ENCODE measurements around the gene MYL7.

MYL7 gene

DNA sequence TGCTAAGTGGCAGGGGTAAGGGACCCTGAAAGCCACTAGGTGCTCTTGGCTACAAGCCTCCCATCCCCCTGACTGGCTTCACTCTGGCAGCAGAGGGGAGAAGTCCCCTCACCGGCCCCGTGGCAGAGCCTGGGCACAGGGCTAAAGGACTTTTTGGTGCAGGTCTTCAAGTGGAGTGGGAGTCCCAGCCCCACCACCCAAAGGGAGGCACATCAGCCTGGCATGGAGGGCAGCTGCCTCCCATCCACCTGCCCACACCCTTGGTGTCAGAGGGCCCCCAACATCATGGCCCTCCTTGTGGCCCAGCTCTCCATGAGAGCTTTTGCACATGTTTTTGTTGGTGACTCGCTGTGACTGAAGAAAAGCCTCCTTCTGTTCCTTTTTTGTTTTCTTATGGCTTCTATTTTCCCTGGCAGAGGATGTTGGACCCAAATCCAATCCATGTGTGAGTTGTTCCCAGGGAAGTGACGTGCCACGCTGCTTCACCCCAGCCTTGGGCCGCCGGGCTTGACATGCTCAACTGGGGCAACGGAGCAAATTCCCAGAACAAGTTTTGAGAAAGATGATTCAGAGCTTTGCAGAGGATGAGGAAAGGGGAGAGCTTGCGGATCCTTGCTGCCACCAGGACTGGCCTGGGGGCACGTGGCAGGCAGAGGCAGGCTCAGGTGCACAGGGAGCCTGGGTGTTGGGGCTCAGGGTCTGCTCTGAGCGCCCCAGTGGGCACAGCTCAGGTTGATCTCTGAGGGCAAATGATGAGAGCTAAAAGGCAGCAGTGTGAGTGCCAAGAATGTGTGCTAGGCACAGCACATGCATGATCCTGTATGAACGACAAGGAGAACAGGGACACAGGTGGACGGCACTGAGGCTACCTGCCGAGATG lies 38.9 kb downstream of the MYL7 start:
- DNase-seq (ENCODE audit: low spot score): no peak
- no peak for TF ChIP-seq CTCF (IDR thresholded peaks at IDR 0.05; ENCODE audit: extremely low read depth, missing control alignments)

GRCh38 chr7:44101303-44101965 lies 39.7 kb downstream of the MYL7 start:
- no peak for DNase-seq (ENCODE audit: low spot score)
- no peak for TF ChIP-seq CTCF (IDR thresholded peaks at IDR 0.05; ENCODE audit: extremely low read depth, missing control alignments)

DNA sequence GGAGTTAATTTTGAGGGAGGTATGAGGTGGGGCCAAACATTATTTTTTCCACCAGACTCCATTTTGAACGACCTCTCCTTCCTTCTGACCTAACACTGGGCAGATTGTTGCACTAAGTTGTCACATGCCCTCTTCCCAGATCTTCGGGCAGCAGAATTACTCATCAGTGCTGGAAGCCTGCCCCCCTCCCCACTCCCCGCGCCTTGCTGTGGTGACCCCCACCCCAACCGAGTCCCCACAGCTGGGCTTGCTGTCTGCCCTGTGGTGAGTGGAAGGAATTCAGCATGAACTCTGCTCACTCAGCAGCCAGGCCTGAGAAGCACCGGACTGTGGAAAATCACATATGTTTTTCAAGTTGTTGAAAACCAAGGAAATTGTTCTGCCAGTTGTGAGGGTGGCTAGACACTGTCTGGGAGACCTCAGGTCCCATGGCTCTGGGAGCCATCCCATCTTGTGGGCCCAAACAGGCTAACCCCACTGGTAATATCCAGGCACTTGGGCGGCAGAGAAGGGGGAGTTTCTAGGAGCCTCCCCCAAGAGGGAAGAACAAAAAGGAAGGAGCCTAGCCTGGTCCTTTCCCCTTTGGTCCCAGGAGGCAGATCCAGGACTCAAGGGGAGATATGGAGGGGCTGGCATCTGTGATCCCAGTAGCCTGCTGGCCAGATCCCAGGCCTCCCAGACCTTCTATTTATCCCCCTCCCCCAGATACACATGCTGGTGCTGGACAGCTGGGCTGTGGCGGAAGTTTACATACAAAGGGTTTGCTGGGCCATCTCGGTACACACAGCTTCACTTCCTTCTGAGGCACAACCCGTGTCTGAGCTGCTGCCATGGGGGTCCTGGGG lies 40.5 kb downstream of the MYL7 start:
- TF ChIP-seq CTCF (IDR thresholded peaks at IDR 0.05; ENCODE audit: extremely low read depth, missing control alignments): no peak
- peak; percentile 41 for DNase-seq (ENCODE audit: low spot score)

GRCh38 chr7:44099669-44100068 lies 41.5 kb downstream of the MYL7 start:
- no peak for TF ChIP-seq CTCF (IDR thresholded peaks at IDR 0.05; ENCODE audit: extremely low read depth, missing control alignments)
- DNase-seq (ENCODE audit: low spot score): no peak

- TF ChIP-seq CTCF (IDR thresholded peaks at IDR 0.05; ENCODE audit: extremely low read depth, missing control alignments): no peak
- DNase-seq (ENCODE audit: low spot score): no peak
These were observed 42.8 kb downstream of the MYL7 start for GRCh38 chr7:44098092-44099068.

GRCh38 chr7:44097064-44097932 lies 43.8 kb downstream of the MYL7 start:
- TF ChIP-seq CTCF (IDR thresholded peaks at IDR 0.05; ENCODE audit: extremely low read depth, missing control alignments): no peak
- DNase-seq (ENCODE audit: low spot score): peak; percentile 68

All from GM20000 (cell line).